Ascending aorta (tissue), 2 donors: Measurements from ENCODE around the gene ITGA2. TPM values are rescaled to one million over a fixed set of nuclear protein-coding genes. Genes with fewer than 3 reads are reported as not detected.

ENCODE experiments used
- DNase-seq, 2 donors: peaks; one replicate each; pipeline ENCODE4 v3.0.0-alpha.2; 2019; ENCODE audit warnings: low spot score in 2 of 2
- H3K27ac ChIP-seq, 2 donors: fragments of 200-600 bp; sonication (generic); one replicate each; pipeline ENCODE4 v1.5.1; 2016 to 2017; ENCODE audit warnings: mild to moderate bottlenecking in 1 of 2
- H3K27me3 ChIP-seq: fragments of 200-600 bp; sonication (generic); one replicate; pipeline ENCODE4 v1.5.1; 2017
- H3K36me3 ChIP-seq, 2 donors: fragments of 200-600 bp; sonication (generic); one replicate each; pipeline ENCODE4 v1.5.1; 2016
- H3K4me1 ChIP-seq, 2 donors: fragments of 200-600 bp; sonication (generic); one replicate each; pipeline ENCODE4 v1.5.1; 2016 to 2017; ENCODE audit warnings: mild to moderate bottlenecking in 1 of 2
- H3K4me3 ChIP-seq, 2 donors: fragments of 200-600 bp; sonication (generic); one replicate each; pipeline ENCODE4 v1.5.1; 2016 to 2017; ENCODE audit warnings: mild to moderate bottlenecking in 1 of 2
- H3K9me3 ChIP-seq, 2 donors: fragments of 200-600 bp; sonication (generic); one replicate each; pipeline ENCODE4 v1.5.1; 2016
- CTCF ChIP-seq, 3 experiments: fragments of 200-600 bp in 2 of 3; fragments of 450-650 bp in 1 of 3; sonication (generic) in 2 of 3; IDR thresholded peaks; one replicate each; pipeline ENCODE4 v1.5.1; 2016 to 2019; ENCODE audit warnings: antibody characterized with exemption in 3 of 3, mild to moderate bottlenecking in 1 of 3, moderate library complexity in 1 of 3
- intact Hi-C: fragments of 100-400 bp; cut with DNase I; formaldehyde crosslinking; loops from one replicate; pipeline ENCODE4 v1.15.1; 2023
- total RNA-seq: library from RNA; depleted of rRNA; stranded (reverse); fragments of >200 nt; gene quantifications from one replicate; pipeline ENCODE4 v1.1.0, GENCODE V29; 2016

ITGA2 gene
- total RNA-seq, 1 donor from 2014 or later = 3.2 TPM

GRCh38 chr5:53039855-53040254, 50.7 kb downstream of the ITGA2 start:
- no peak for DNase-seq
- H3K9me3 ChIP-seq = no peaks in the 10 kb centered on the region

GRCh38 chr5:53041071-53041692, 52.0 kb downstream of the ITGA2 start:
- Histone ChIP-seq H3K27ac (no peak overlapping the region), H3K36me3 (no peaks in the 10 kb centered on the region), H3K27me3 (no peaks in the 10 kb centered on the region), H3K4me3 (no peak overlapping the region), H3K4me1 (no peaks in the 10 kb centered on the region), H3K9me3 (no peaks in the 10 kb centered on the region)
- DNase-seq = no peak
- intact Hi-C loops = no loop called here
- no peak for TF ChIP-seq CTCF (IDR thresholded peaks at IDR 0.05)

More at GRCh38 chr5:53039855-53040254, 50.7 kb downstream of the ITGA2 start:
- intact Hi-C loops = no loop called here
- H3K4me3 ChIP-seq = no peak overlapping the region
- no peak for TF ChIP-seq CTCF (IDR thresholded peaks at IDR 0.05)
- H3K36me3 ChIP-seq = no peaks in the 10 kb centered on the region
- H3K27me3 ChIP-seq = no peaks in the 10 kb centered on the region
- H3K4me1 ChIP-seq = no peaks in the 10 kb centered on the region
- H3K27ac ChIP-seq = no peak overlapping the region

- TF ChIP-seq CTCF (IDR thresholded peaks at IDR 0.05) = no peak
- no peak overlapping the region for H3K27ac ChIP-seq
- H3K4me1 ChIP-seq = no peaks in the 10 kb centered on the region
- no peaks in the 10 kb centered on the region for H3K36me3 ChIP-seq
- H3K4me3 ChIP-seq = no peak overlapping the region
- intact Hi-C loops = no loop called here
- no peaks in the 10 kb centered on the region for H3K27me3 ChIP-seq
- DNase-seq = no peak
- H3K9me3 ChIP-seq = no peaks in the 10 kb centered on the region
Measured at GRCh38 chr5:53041740-53042139, 52.6 kb downstream of the ITGA2 start.

- no peak for TF ChIP-seq CTCF (IDR thresholded peaks at IDR 0.05)
- Histone ChIP-seq H3K4me3 (no peak overlapping the region), H3K27ac (no peak overlapping the region), H3K4me1 (no peaks in the 10 kb centered on the region), H3K9me3 (no peaks in the 10 kb centered on the region), H3K27me3 (no peaks in the 10 kb centered on the region), H3K36me3 (no peaks in the 10 kb centered on the region)
- no peak for DNase-seq
- intact Hi-C loops = no loop called here
Measured at GRCh38 chr5:53045263-53045662, 56.1 kb downstream of the ITGA2 start.

- Histone ChIP-seq H3K9me3 (no peaks in the 10 kb centered on the region), H3K27ac (no peak overlapping the region), H3K27me3 (no peaks in the 10 kb centered on the region), H3K36me3 (no peaks in the 10 kb centered on the region), H3K4me3 (no peak overlapping the region), H3K4me1 (no peaks in the 10 kb centered on the region)
- TF ChIP-seq CTCF (IDR thresholded peaks at IDR 0.05) = no peak
- DNase-seq = no peak
- intact Hi-C loops = no loop called here
Measured at GRCh38 chr5:53048248-53048647, 59.1 kb downstream of the ITGA2 start.

GRCh38 chr5:53052499-53052898, 63.3 kb downstream of the ITGA2 start:
- no peaks in the 10 kb centered on the region for H3K36me3 ChIP-seq
- intact Hi-C loops = no loop called here
- no peak for TF ChIP-seq CTCF (IDR thresholded peaks at IDR 0.05)
- no peak for DNase-seq
- no peaks in the 10 kb centered on the region for H3K27me3 ChIP-seq
- no peaks in the 10 kb centered on the region for H3K4me1 ChIP-seq
- no peaks in the 10 kb centered on the region for H3K9me3 ChIP-seq
- no peak overlapping the region for H3K4me3 ChIP-seq
- H3K27ac ChIP-seq = no peak overlapping the region
